Measurements from ENCODE around the gene TNS2.

TNS2 gene

DNA sequence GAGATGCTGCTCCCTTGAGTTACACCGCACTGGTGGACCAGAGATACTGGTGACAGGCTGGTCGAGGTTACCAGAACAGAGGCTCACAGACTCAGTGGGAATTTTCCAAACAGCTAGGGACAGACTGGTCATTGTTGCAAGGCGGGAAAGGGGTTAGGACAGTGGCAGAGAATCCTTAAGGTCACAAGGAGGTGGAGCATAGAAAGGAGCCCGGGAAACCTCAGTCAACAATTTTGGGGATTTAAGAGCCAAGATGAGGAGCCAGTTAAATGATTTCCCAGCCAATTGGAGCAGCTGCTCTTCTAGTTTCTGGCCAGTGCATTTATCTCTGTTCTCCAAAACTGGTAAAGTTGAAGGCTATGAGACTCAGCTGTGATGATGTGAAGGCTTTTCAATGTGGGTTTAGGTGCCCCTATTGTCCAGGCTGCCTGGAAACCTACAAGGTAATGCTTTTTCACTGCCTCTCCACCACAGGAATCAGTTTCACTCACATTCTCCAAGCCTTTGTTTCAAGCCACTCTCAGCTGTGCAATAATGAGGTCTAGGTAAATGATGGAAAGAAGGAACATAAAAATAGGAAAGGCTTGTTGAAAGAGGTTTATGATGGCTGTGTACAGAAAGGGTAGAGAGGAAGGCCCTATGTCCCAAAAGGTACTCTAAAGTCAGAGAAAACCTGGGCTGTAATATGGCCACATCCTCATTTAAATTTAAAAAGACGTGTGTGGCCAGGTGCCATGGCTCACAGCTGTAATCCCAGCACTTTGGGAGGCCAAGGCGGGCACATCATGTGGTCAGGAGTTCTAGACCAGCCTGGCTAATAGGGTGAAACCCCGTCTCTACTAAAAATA lies 7.0 kb upstream of the TNS2 start:
- Histone ChIP-seq H3K4me1 (ENCODE audit: insufficient read depth, poor library complexity, severe bottlenecking) (peaks cover 12% of the 10 kb centered on the region), H3K27me3 (ENCODE audit: insufficient read depth, poor library complexity, severe bottlenecking) (no peaks in the 10 kb centered on the region), H3K4me3 (ENCODE audit: severe bottlenecking) (no peak overlapping the region), H3K9me3 (ENCODE audit: severe bottlenecking) (no peaks in the 10 kb centered on the region), H3K27ac (ENCODE audit: poor library complexity, severe bottlenecking) (no peak overlapping the region), H3K36me3 (ENCODE audit: low read depth) (peaks cover 26% of the 10 kb centered on the region)
- TF ChIP-seq, protein P1, sequence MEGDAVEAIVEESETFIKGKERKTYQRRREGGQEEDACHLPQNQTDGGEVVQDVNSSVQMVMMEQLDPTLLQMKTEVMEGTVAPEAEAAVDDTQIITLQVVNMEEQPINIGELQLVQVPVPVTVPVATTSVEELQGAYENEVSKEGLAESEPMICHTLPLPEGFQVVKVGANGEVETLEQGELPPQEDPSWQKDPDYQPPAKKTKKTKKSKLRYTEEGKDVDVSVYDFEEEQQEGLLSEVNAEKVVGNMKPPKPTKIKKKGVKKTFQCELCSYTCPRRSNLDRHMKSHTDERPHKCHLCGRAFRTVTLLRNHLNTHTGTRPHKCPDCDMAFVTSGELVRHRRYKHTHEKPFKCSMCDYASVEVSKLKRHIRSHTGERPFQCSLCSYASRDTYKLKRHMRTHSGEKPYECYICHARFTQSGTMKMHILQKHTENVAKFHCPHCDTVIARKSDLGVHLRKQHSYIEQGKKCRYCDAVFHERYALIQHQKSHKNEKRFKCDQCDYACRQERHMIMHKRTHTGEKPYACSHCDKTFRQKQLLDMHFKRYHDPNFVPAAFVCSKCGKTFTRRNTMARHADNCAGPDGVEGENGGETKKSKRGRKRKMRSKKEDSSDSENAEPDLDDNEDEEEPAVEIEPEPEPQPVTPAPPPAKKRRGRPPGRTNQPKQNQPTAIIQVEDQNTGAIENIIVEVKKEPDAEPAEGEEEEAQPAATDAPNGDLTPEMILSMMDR (IDR thresholded peaks at IDR 0.05; ENCODE audit: poor library complexity, severe bottlenecking) = no peak
- no peak for ATAC-seq (ENCODE audit: low read depth)
- DNase-seq (ENCODE audit: low spot score) = no peak

DNA sequence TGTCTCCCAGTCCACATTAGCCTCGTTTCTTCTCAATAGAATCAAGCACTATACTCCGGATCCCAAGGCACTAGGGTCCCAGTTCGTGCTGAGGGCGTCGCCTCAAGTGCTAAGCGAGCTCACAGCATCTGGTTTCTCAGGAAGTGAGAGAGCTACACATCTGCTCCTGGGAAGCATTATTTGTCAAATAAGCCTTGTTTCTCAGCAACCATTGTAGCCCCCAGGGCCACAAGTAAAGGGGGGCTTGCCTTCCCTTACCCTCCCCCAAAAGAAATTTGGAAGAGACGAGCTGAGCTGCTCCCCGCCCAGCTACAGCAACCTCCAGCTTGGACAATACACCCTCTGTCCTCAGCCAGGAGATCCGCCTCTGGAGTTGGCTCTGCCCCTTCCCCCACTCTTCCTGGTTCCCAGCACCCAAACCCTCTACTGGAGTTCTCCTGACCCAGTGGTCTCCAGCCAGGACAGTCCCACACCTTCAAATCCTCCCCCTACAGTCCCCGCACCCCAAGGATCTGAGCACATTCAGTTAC lies 5.7 kb upstream of the TNS2 start:
- no peak overlapping the region for H3K27ac ChIP-seq (ENCODE audit: poor library complexity, severe bottlenecking)
- peaks cover 25% of the 10 kb centered on the region for H3K4me1 ChIP-seq (ENCODE audit: insufficient read depth, poor library complexity, severe bottlenecking)
- H3K36me3 ChIP-seq (ENCODE audit: low read depth) = peaks cover 13% of the 10 kb centered on the region
- no peaks in the 10 kb centered on the region for H3K9me3 ChIP-seq (ENCODE audit: severe bottlenecking)
- H3K4me3 ChIP-seq (ENCODE audit: severe bottlenecking) = no peak overlapping the region
- DNase-seq (ENCODE audit: low spot score) = no peak
- ATAC-seq (ENCODE audit: low read depth) = no peak
- H3K27me3 ChIP-seq (ENCODE audit: insufficient read depth, poor library complexity, severe bottlenecking) = no peaks in the 10 kb centered on the region
- TF ChIP-seq, protein P1 (IDR thresholded peaks at IDR 0.05; ENCODE audit: poor library complexity, severe bottlenecking) = no peak

DNA sequence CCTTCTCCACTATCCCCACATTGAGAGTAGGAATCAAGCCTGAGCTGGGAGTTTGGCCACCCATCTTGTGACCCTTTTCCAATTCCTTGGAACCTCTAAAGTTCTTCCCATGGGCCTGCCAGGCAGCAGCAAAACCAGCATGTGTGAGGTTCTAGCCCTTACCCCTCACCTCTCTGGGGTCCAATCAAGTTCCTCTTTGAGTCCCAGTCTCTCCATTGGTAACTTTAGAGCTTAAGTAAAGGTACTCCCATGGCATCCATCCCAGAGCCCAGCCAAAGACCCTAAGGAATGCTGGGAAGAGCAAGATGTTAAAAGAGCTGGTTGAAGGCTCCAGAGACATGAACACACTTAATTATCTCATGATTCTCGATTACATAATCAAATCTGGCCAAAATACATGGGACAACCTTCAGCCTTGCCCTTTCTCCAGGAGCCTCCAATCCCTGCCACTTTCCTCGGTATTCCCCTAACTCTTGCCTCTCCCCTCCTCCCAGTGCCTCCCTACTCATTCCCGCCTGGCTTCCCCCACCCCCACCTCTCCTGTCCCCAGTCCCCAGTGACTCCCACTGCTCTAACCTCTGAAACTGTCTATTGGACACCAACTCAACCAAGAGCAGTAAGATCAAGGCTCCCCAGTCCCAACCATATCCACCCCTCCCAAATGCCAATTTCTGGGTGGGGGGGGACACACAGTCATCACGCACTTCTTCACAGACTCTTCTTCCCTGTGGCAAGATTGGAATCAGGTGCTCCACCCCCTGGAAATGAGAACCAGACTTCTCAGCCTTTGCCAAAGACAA lies 4.8 kb upstream of the TNS2 start:
- Histone ChIP-seq H3K36me3 (ENCODE audit: low read depth) (peaks cover 4% of the 10 kb centered on the region), H3K4me1 (ENCODE audit: insufficient read depth, poor library complexity, severe bottlenecking) (peaks cover 30% of the 10 kb centered on the region), H3K27ac (ENCODE audit: poor library complexity, severe bottlenecking) (no peak overlapping the region), H3K4me3 (ENCODE audit: severe bottlenecking) (peak overlapping the region; percentile 44), H3K27me3 (ENCODE audit: insufficient read depth, poor library complexity, severe bottlenecking) (no peaks in the 10 kb centered on the region), H3K9me3 (ENCODE audit: severe bottlenecking) (no peaks in the 10 kb centered on the region)
- DNase-seq (ENCODE audit: low spot score) (no peak), ATAC-seq (ENCODE audit: low read depth) (no peak)
- TF ChIP-seq, protein P1 (IDR thresholded peaks at IDR 0.05; ENCODE audit: poor library complexity, severe bottlenecking) = no peak

DNA sequence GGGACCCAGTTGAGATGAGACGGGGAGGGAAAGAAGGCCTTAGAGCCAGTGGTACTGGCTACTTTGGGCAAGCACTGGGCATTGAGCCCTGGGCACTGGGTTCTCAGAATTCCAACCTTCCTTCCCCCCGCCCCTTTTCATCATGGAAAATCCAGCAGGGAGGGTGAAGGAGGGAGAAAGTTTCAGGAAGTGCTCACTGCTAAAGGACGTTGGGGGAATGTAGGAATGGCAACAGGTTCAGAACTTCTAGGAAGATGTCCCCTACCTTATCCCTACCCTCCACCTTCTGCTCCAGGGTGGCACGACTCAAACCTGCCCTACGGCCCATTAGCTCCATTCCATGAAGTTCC lies 4.2 kb upstream of the TNS2 start:
- Histone ChIP-seq H3K36me3 (ENCODE audit: low read depth) (no peaks in the 10 kb centered on the region), H3K27ac (ENCODE audit: poor library complexity, severe bottlenecking) (peak overlapping the region; percentile 95), H3K4me3 (ENCODE audit: severe bottlenecking) (peak overlapping the region; percentile 44), H3K4me1 (ENCODE audit: insufficient read depth, poor library complexity, severe bottlenecking) (peaks cover 32% of the 10 kb centered on the region), H3K9me3 (ENCODE audit: severe bottlenecking) (no peaks in the 10 kb centered on the region), H3K27me3 (ENCODE audit: insufficient read depth, poor library complexity, severe bottlenecking) (no peaks in the 10 kb centered on the region)
- TF ChIP-seq, protein P1 (IDR thresholded peaks at IDR 0.05; ENCODE audit: poor library complexity, severe bottlenecking) = no peak
- no peak for ATAC-seq (ENCODE audit: low read depth)
- DNase-seq (ENCODE audit: low spot score) = no peak
